IPS-NIHi7 (cell line): Measurements from ENCODE around the gene FOXP1.
"Not testable (repeated sequence)": the region's sequence is repeated elsewhere in the genome, so short reads cannot be mapped to it uniquely, and the experiment has no call there.

Source experiments
- DNase-seq: peaks from one replicate; pipeline ENCODE4 v3.0.0; 2012; ENCODE audit warnings: mixed read lengths; ENCODE audit errors: extremely low spot score

Gene FOXP1

DNA sequence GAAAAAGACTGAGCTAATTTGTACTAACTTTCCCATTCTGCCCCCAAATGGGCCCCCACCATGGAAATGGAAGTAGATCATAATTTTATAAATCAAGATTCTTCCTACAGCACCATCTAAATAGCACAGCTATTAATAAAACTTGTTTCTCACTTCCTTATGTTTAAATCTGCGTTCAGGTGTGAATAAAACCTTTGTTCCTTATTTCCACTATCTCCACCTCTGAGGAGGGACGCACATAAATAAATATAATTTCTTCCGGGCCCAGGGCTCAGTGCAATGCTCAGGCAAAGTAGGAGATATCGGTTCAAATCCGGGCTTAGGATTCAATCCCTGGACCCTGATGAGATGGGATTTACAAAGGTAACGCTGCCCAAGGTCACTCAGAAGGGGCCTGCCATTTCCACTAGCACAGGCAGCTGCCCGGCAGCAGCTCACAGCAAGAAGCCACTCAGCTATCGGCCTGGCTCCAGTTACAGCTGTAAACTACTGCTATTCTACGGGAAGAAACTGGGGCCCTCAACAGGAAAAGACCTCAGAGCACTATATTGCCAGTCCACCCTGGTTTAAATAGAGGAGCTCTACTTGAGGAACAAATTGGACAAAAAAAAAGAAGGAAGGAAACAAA is 52.5 kb downstream of the FOXP1 start:
- DNase-seq, result peak; percentile 74

DNA sequence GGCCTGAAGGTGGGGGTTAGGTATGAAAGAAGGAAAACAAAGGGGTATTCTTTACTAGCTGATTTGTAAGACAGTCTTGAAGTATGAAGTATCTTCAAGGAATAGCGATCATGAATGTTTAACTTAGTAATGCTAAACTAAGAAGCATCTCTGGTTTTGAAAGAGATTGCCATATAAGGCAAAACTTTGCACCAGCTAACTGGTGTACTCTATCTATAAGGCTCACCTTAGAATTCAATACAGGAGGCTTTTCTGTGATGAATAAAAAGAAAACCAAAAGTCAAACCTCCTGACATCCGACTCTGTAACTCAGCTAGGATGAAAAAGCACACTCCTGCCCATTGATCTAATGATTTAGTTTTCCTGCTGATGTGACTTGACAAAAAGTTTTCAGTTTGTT is 54.7 kb downstream of the FOXP1 start:
- no peak for DNase-seq

DNA sequence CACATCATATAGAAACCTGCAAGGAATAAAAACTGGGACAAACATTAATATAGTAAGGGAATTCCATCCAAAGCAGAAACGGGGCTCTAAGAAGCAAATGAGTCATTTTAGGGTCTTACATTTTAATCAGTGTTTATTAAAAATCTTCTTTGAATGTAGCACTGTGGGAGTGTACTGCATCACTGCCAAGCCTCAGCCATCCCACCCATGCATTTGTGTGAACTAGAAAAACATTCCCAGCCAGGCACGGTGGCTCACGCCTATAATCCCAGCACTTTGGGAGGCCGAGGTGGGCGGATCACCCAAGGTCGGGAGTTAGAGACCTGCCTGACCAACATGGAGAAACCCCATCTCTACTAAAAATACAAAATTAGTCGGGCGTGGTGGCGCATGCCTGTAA is 57.1 kb downstream of the FOXP1 start:
- not testable (repeated sequence) for DNase-seq

GRCh38 chr3:71525391-71525790 is 58.1 kb downstream of the FOXP1 start:
- DNase-seq, result no peak

DNA sequence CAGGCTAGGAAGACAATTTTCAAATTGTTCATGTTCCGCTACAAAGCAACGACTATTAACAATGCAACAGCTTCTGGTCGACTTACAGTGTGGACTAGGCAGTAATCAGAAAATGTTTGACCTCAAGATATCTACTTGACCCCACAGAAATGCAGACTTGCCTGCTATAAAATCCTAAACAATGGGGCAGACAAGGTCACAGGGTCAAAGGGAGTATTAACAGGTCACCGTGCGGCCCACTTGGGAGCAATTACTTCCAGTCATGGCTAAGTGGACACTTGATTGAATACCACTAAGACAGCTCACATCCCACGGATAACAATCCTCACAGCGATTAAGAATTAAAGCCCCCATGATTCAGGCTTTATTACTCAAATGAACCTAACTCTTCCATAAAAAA is 58.9 kb downstream of the FOXP1 start:
- no peak for DNase-seq

GRCh38 chr3:71523628-71524027 is 59.9 kb downstream of the FOXP1 start:
- no peak for DNase-seq

- DNase-seq, result no peak
Observed at GRCh38 chr3:71521940-71522876, 61.3 kb downstream of the FOXP1 start.

DNA sequence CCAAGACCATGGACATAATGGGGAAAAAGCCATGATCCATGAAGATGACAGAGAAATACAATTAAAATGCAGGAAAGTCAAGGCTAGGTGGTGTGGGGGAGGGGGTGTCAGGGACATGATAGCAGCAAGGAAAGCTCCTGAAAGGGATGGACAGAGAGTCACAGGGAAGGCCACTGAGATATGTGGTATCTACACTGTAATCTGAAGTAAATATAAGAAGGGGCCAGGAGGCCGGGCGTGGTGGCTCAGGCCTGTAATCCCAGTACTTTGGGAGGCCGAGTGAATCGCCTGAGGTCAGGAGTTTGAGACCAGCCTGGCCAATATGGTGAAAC is 62.5 kb downstream of the FOXP1 start:
- no peak for DNase-seq

GRCh38 chr3:71520161-71521020 is 63.1 kb downstream of the FOXP1 start:
- no peak for DNase-seq

DNA sequence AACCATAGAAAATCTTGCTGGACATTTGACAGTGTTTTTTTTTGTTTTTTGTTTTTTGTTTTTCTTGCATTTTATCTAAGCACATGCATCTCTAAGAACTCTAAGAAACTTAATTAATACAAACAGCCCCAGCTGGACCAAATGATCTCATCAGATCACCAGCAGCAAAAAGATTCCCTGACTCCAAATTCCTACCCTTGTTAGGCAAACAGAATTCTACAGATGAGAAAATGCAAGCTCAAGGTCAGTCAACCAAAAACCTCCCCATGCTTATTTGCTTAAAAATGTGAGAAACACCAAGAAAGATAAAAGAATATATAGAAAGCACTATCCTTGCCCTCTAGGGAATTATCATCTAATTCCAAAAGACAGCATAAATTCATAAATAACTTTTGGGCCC is 65.4 kb downstream of the FOXP1 start:
- no peak for DNase-seq

DNA sequence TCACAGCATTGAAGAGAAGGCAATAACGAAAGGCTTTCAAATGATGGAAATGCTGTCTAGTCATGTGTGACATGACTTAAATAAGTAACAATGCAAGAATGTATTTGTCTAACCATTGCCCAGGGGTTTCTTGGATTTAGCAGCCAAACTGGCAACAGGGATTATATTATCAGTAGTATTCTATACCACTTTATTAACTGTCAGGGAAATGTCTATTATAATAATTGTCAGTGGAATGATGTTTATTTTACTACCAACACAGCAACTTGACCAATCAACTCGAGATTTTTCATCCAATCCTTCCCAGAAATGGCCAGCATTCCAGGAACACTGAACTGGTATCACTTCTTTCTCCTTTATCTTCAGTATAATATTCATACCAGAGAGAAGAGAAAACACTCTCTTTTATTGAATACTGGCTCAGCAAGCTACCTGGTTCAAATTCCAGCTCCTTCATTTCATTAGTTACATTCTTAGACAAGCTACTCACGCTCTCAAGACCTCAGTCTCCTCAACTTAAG is 66.2 kb downstream of the FOXP1 start:
- DNase-seq, result no peak

DNA sequence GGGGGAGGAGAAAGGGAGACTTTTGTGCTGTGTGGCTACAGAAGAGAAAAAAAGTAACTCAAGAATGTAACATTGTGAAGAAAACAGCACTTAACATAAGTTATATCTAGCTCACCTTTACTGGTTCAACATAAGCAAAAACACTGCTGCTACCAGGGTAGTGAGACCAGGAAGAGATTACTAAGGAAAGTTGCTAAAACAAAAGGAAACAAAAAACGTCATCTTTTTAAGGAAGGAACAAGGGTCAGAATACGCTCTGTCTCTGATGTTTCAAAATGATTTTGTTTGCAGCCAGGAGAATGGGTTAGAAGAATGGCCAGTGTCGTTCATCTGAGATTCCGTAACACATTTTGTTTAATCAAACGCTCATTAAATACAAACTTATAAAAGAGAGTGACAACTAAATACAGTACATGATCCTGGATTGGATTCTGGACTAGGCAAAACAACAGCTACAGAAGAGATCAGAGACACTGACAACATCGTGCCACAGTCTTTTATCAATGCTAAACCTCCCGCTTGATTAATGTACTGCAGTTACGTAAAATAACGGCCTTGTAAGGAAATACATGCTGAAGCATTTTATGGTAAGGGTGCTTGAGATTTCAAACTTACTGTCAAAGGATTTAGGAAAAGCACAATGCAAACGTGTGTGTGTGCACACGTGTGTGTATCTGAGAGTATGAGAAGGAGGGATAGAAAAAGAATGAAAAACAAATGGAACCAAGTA is 67.7 kb downstream of the FOXP1 start:
- no peak for DNase-seq

DNA sequence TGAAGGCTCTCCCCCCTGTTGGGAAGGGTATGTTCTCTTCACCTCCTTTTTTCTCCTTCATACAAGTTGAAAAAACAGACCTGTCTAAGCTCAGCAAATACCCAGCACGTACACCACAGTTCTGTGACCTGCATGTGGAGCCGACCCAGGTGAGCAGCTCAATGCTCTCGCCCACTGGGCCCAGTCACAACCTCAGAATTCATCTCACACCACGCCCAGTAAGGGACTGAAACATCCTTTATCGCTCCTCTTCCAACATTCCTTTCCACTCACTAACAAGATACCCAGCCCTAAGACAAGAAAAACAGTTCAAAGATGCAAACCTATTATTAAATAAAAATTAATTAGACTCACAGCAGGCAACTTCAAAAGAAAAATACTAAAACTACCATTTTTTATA is 68.9 kb downstream of the FOXP1 start:
- DNase-seq, result no peak

- no peak for DNase-seq
Observed at GRCh38 chr3:71513515-71513914, 70.0 kb downstream of the FOXP1 start.

- no peak for DNase-seq
Observed at GRCh38 chr3:71513081-71513480, 70.4 kb downstream of the FOXP1 start.

GRCh38 chr3:71512544-71512943 is 71.0 kb downstream of the FOXP1 start:
- DNase-seq, result no peak

DNA sequence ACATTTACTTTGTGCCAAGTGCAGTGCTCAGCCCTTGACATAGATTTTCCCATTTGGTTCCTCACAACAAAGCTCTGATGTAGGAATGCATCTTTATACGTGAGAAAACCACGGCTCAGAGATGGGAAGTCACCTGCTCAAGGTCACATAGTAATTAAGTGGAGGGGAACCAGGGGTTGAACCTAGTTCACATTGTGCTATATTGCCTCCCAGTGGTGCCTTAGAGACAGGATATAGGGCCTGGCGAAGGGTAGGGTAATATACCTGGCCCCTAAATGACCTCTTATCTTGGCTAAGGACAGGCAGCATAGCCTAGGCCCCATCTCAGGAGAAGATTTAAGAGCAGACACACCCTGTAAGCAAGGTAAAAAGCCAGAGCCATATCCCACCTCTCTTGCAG is 71.5 kb downstream of the FOXP1 start:
- DNase-seq, result peak; percentile 78

DNA sequence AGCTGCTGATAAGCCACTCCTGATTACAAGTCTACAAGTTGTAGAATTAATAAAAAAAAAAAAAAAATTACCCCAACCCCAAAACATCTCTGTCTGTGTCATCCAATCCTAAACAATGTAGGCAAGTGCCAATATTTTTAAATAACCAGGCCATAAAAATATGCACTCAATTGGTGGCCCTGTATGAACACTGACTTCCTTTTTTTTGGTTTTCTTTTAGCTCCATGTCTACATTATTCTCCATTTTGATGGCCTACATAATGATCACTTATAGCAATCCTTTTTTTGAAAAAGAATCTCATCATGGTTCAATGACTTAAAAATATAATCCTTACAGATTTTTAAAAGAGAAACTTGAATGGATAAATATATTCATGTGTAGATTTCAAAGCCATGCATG is 72.1 kb downstream of the FOXP1 start:
- DNase-seq, result no peak

- no peak for DNase-seq
Observed at GRCh38 chr3:71511037-71511436, 72.5 kb downstream of the FOXP1 start.

- no peak for DNase-seq
Observed at GRCh38 chr3:71510510-71510909, 73.0 kb downstream of the FOXP1 start.

GRCh38 chr3:71509066-71509465 is 74.5 kb downstream of the FOXP1 start:
- DNase-seq, result no peak
